ENCODE results near the gene ANKRD13B. TPM values are rescaled to one million over a fixed set of nuclear protein-coding genes. Genes with fewer than 3 reads are reported as not detected.

Gene ANKRD13B
- polyA plus RNA-seq, 6 donors from 2014 or later: not detected

- Mint-ChIP-seq H3K9me3 (no peaks in the 10 kb centered on the region), H3K4me3 (no peak overlapping the region), H3K27ac (no peak overlapping the region), H3K27me3 (no peaks in the 10 kb centered on the region), H3K36me3 (peaks cover 8 to 9% of the 10 kb centered on the region in 2 donors), H3K4me1 (peaks cover 18 to 46% (median 45%) of the 10 kb centered on the region in 3 donors)
- no peak for ATAC-seq (ENCODE audit: low read depth in 2 of 2)
- DNase-seq: no peak
These were observed 11.2 kb upstream of the ANKRD13B start for GRCh38 chr17:29581583-29582253.

GRCh38 chr17:29582254-29582765 lies 10.6 kb upstream of the ANKRD13B start:
- Mint-ChIP-seq H3K4me3 (peak overlapping the region in 2 of 8 donors; percentile 33 to 37), H3K36me3 (peaks cover 8 to 9% of the 10 kb centered on the region in 2 donors), H3K9me3 (no peaks in the 10 kb centered on the region), H3K4me1 (peaks cover 20 to 52% (median 50%) of the 10 kb centered on the region in 3 donors), H3K27me3 (no peaks in the 10 kb centered on the region), H3K27ac (peak overlapping the region in 1 of 6 donors; percentile 81)
- ATAC-seq (ENCODE audit: low read depth in 2 of 2): no peak
- no peak for DNase-seq

GRCh38 chr17:29582772-29583171 lies 10.2 kb upstream of the ANKRD13B start:
- DNase-seq (no peak), ATAC-seq (ENCODE audit: low read depth in 2 of 2) (no peak)
- H3K36me3 Mint-ChIP-seq: peaks cover 8% of the 10 kb centered on the region in 2 donors

GRCh38 chr17:29583324-29584248 lies 9.3 kb upstream of the ANKRD13B start:
- peaks cover 30 to 63% (median 60%) of the 10 kb centered on the region in 3 donors for H3K4me1 Mint-ChIP-seq
- peak overlapping the region in 3 of 6 donors; percentile 76 to 90 (median 79) for H3K27ac Mint-ChIP-seq
- no peak for ATAC-seq (ENCODE audit: low read depth in 2 of 2)
- H3K36me3 Mint-ChIP-seq: peaks cover 0 to 8% of the 10 kb centered on the region in 2 donors
- peak overlapping the region in 6 of 8 donors; percentile 15 to 65 (median 50) for H3K4me3 Mint-ChIP-seq
- no peaks in the 10 kb centered on the region for H3K27me3 Mint-ChIP-seq
- no peak for DNase-seq
- no peaks in the 10 kb centered on the region for H3K9me3 Mint-ChIP-seq

More at GRCh38 chr17:29582772-29583171, 10.2 kb upstream of the ANKRD13B start:
- no peaks in the 10 kb centered on the region for H3K27me3 Mint-ChIP-seq
- H3K4me3 Mint-ChIP-seq: peak overlapping the region in 1 of 8 donors; percentile 33
- peaks cover 24 to 56% (median 54%) of the 10 kb centered on the region in 3 donors for H3K4me1 Mint-ChIP-seq
- no peaks in the 10 kb centered on the region for H3K9me3 Mint-ChIP-seq
- H3K27ac Mint-ChIP-seq: no peak overlapping the region

- H3K27ac Mint-ChIP-seq: peak overlapping the region in 2 of 6 donors; percentile 79 to 90
- H3K4me3 Mint-ChIP-seq: peak overlapping the region in 7 of 8 donors; percentile 20 to 83 (median 60)
- peaks cover 30 to 63% (median 60%) of the 10 kb centered on the region in 3 donors for H3K4me1 Mint-ChIP-seq
- H3K36me3 Mint-ChIP-seq: peaks cover 0 to 8% of the 10 kb centered on the region in 2 donors
- no peaks in the 10 kb centered on the region for H3K9me3 Mint-ChIP-seq
- DNase-seq (no peak), ATAC-seq (ENCODE audit: low read depth in 2 of 2) (no peak)
- no peaks in the 10 kb centered on the region for H3K27me3 Mint-ChIP-seq
These were observed 8.4 kb upstream of the ANKRD13B start for GRCh38 chr17:29584452-29585079.

GRCh38 chr17:29585080-29585751 lies 7.7 kb upstream of the ANKRD13B start:
- Mint-ChIP-seq H3K9me3 (no peaks in the 10 kb centered on the region), H3K27ac (peak overlapping the region in 1 of 6 donors; percentile 56), H3K27me3 (no peaks in the 10 kb centered on the region), H3K36me3 (peaks cover 0 to 3% of the 10 kb centered on the region in 2 donors), H3K4me3 (peak overlapping the region in 6 of 8 donors; percentile 20 to 83 (median 45)), H3K4me1 (peaks cover 33 to 66% (median 60%) of the 10 kb centered on the region in 3 donors)
- ATAC-seq (ENCODE audit: low read depth in 2 of 2): no peak
- DNase-seq: no peak

GRCh38 chr17:29586676-29587469 lies 6.1 kb upstream of the ANKRD13B start:
- Mint-ChIP-seq H3K4me3 (peak overlapping the region in 4 of 8 donors; percentile 54 to 94 (median 86)), H3K36me3 (no peaks in the 10 kb centered on the region), H3K9me3 (no peaks in the 10 kb centered on the region), H3K27ac (peak overlapping the region in 1 of 6 donors; percentile 50), H3K27me3 (no peaks in the 10 kb centered on the region), H3K4me1 (peaks cover 42 to 75% (median 71%) of the 10 kb centered on the region in 3 donors)
- ATAC-seq (ENCODE audit: low read depth in 2 of 2) (no peak), DNase-seq (no peak)

GRCh38 chr17:29587591-29587990 lies 5.3 kb upstream of the ANKRD13B start:
- ATAC-seq (ENCODE audit: low read depth in 2 of 2): no peak
- H3K4me1 Mint-ChIP-seq: peaks cover 43 to 78% (median 77%) of the 10 kb centered on the region in 3 donors
- H3K27me3 Mint-ChIP-seq: no peaks in the 10 kb centered on the region
- H3K36me3 Mint-ChIP-seq: no peaks in the 10 kb centered on the region
- H3K4me3 Mint-ChIP-seq: peak overlapping the region; percentile 83 to 94 (median 90)
- H3K9me3 Mint-ChIP-seq: no peaks in the 10 kb centered on the region
- DNase-seq: no peak
- peak overlapping the region in 3 of 6 donors; percentile 41 to 76 (median 60) for H3K27ac Mint-ChIP-seq

- Mint-ChIP-seq H3K36me3 (no peaks in the 10 kb centered on the region), H3K27ac (peak overlapping the region in 5 of 6 donors; percentile 76 to 95 (median 94)), H3K9me3 (no peaks in the 10 kb centered on the region), H3K4me3 (peak overlapping the region; percentile 83 to 94 (median 90)), H3K27me3 (no peaks in the 10 kb centered on the region), H3K4me1 (peaks cover 48 to 81% (median 79%) of the 10 kb centered on the region in 3 donors)
- ATAC-seq (ENCODE audit: low read depth in 2 of 2) (no peak), DNase-seq (no peak)
These were observed 4.8 kb upstream of the ANKRD13B start for GRCh38 chr17:29588017-29588561.

- peak; percentile 10 to 15 for ATAC-seq (ENCODE audit: low read depth in 2 of 2)
- Mint-ChIP-seq H3K27ac (peak overlapping the region in 3 of 6 donors; percentile 67 to 95 (median 76)), H3K4me1 (peaks cover 45 to 78% (median 72%) of the 10 kb centered on the region in 3 donors), H3K4me3 (peak overlapping the region; percentile 85 to 94 (median 90)), H3K27me3 (no peaks in the 10 kb centered on the region), H3K36me3 (no peaks in the 10 kb centered on the region), H3K9me3 (no peaks in the 10 kb centered on the region)
- peak; percentile 56 for DNase-seq
These were observed 4.1 kb upstream of the ANKRD13B start for GRCh38 chr17:29588562-29589411.
